DND-41 (cell line): ENCODE data around the gene JUP.

ENCODE experiments used
- ATAC-seq: fragments of 200-7000 bp; cut with Tn5 transposase; 3 replicates; pipeline ENCODE4 v1.9.1; 2021; ENCODE audit warnings: low read depth; ENCODE audit not compliant: insufficient read depth
- DNase-seq: peaks from one replicate; pipeline ENCODE4 v3.0.0-alpha.2; 2020
- H2AFZ ChIP-seq: 2 replicates; pipeline ENCODE4 v1.6.0; 2012; ENCODE audit warnings: low read depth, low read length
- H3K27ac ChIP-seq: 2 replicates; pipeline ENCODE4 v1.5.1; 2012; ENCODE audit warnings: low read length, inconsistent platforms
- H3K27me3 ChIP-seq: fragments of 200-600 bp; sonication (generic); 2 replicates; pipeline ENCODE4 v1.6.0; 2012; ENCODE audit warnings: low read length, mild to moderate bottlenecking, inconsistent platforms; ENCODE audit not compliant: insufficient read depth, poor library complexity
- H3K36me3 ChIP-seq: 2 replicates; pipeline ENCODE4 v1.5.1; 2012; ENCODE audit warnings: low read length, inconsistent platforms; ENCODE audit not compliant: insufficient read depth
- H3K4me1 ChIP-seq: 2 replicates; pipeline ENCODE4 v1.5.1; 2012; ENCODE audit warnings: mild to moderate bottlenecking, low read length; ENCODE audit not compliant: insufficient read depth
- H3K4me2 ChIP-seq: 2 replicates; pipeline ENCODE4 v1.6.0; 2012; ENCODE audit warnings: mild to moderate bottlenecking, moderate library complexity, low read length, inconsistent platforms; ENCODE audit not compliant: insufficient read depth
- H3K4me3 ChIP-seq, 2 experiments: fragments of 200-600 bp in 1 of 2; shearing (Covaris generic) in 1 of 2; 2 replicates each; pipeline ENCODE4 v1.5.1; 2012 to 2016; ENCODE audit warnings: inconsistent platforms in 2 of 2, low read length in 2 of 2, mild to moderate bottlenecking in 2 of 2, low read depth in 1 of 2, moderate library complexity in 1 of 2
- H3K79me2 ChIP-seq: 2 replicates; pipeline ENCODE4 v1.6.0; 2012; ENCODE audit warnings: low read length, inconsistent platforms; ENCODE audit not compliant: insufficient read depth
- H3K9ac ChIP-seq: 2 replicates; pipeline ENCODE4 v1.6.0; 2012; ENCODE audit warnings: low read depth, mild to moderate bottlenecking, inconsistent platforms, low read length, moderate library complexity
- H3K9me3 ChIP-seq: 2 replicates; pipeline ENCODE4 v1.5.1; 2012; ENCODE audit warnings: low read length, moderate library complexity, mild to moderate bottlenecking, inconsistent platforms; ENCODE audit not compliant: insufficient read depth, severe bottlenecking
- H4K20me1 ChIP-seq: 2 replicates; pipeline ENCODE4 v1.6.0; 2012; ENCODE audit warnings: low read length; ENCODE audit not compliant: insufficient read depth
- EZH2 ChIP-seq: IDR thresholded peaks from 3 replicates; pipeline ENCODE4 v1.6.1; 2012; ENCODE audit warnings: borderline replicate concordance, low read depth, mild to moderate bottlenecking, moderate library complexity, low read length, inconsistent platforms; ENCODE audit not compliant: severe bottlenecking
- TF ChIP-seq, protein P1 (sequence below): IDR thresholded peaks from 2 replicates; pipeline ENCODE4 v1.5.1; 2012; ENCODE audit warnings: borderline replicate concordance, low read length, moderate library complexity, mild to moderate bottlenecking; ENCODE audit not compliant: poor library complexity, severe bottlenecking; ENCODE audit errors: extremely low read depth

Gene JUP

GRCh38 chr17:41801374-41802271, 15.1 kb upstream of the JUP start:
- no peaks in the 10 kb centered on the region for H3K27me3 ChIP-seq
- H2AFZ ChIP-seq, result peak overlapping the region; percentile 65
- H4K20me1 ChIP-seq, result no peaks in the 10 kb centered on the region
- no peak overlapping the region for H3K4me3 ChIP-seq
- H3K4me1 ChIP-seq, result peaks cover 4% of the 10 kb centered on the region
- peak overlapping the region; percentile 50 for H3K4me2 ChIP-seq
- DNase-seq, result peak; percentile 76
- ATAC-seq, result peak; percentile 91
- H3K9me3 ChIP-seq, result no peaks in the 10 kb centered on the region
- no peaks in the 10 kb centered on the region for H3K36me3 ChIP-seq
- H3K27ac ChIP-seq, result no peak overlapping the region
- TF ChIP-seq, protein P1, sequence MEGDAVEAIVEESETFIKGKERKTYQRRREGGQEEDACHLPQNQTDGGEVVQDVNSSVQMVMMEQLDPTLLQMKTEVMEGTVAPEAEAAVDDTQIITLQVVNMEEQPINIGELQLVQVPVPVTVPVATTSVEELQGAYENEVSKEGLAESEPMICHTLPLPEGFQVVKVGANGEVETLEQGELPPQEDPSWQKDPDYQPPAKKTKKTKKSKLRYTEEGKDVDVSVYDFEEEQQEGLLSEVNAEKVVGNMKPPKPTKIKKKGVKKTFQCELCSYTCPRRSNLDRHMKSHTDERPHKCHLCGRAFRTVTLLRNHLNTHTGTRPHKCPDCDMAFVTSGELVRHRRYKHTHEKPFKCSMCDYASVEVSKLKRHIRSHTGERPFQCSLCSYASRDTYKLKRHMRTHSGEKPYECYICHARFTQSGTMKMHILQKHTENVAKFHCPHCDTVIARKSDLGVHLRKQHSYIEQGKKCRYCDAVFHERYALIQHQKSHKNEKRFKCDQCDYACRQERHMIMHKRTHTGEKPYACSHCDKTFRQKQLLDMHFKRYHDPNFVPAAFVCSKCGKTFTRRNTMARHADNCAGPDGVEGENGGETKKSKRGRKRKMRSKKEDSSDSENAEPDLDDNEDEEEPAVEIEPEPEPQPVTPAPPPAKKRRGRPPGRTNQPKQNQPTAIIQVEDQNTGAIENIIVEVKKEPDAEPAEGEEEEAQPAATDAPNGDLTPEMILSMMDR, result peak; percentile 98
- TF ChIP-seq EZH2, result no peak
- no peaks in the 10 kb centered on the region for H3K79me2 ChIP-seq
- H3K9ac ChIP-seq, result no peak overlapping the region

GRCh38 chr17:41800601-41801373, 14.3 kb upstream of the JUP start:
- no peaks in the 10 kb centered on the region for H3K79me2 ChIP-seq
- H2AFZ ChIP-seq, result peak overlapping the region; percentile 65
- no peak overlapping the region for H3K4me2 ChIP-seq
- no peak overlapping the region for H3K27ac ChIP-seq
- H3K9me3 ChIP-seq, result no peaks in the 10 kb centered on the region
- no peaks in the 10 kb centered on the region for H3K27me3 ChIP-seq
- no peak overlapping the region for H3K9ac ChIP-seq
- peak; percentile 22; the same call in 1 of the 3 replicates for ATAC-seq
- peaks cover 4% of the 10 kb centered on the region for H3K4me1 ChIP-seq
- H3K36me3 ChIP-seq, result no peaks in the 10 kb centered on the region
- TF ChIP-seq EZH2, result no peak
- TF ChIP-seq, protein P1, result no peak
- no peaks in the 10 kb centered on the region for H4K20me1 ChIP-seq
- DNase-seq, result no peak
- no peak overlapping the region for H3K4me3 ChIP-seq

GRCh38 chr17:41799366-41799765, 12.9 kb upstream of the JUP start:
- Histone ChIP-seq H3K79me2 (no peaks in the 10 kb centered on the region), H2AFZ (no peak overlapping the region), H3K4me1 (peaks cover 4% of the 10 kb centered on the region), H3K27me3 (no peaks in the 10 kb centered on the region), H3K4me2 (no peak overlapping the region), H4K20me1 (no peaks in the 10 kb centered on the region), H3K27ac (no peak overlapping the region), H3K4me3 (no peak overlapping the region), H3K9me3 (no peaks in the 10 kb centered on the region), H3K9ac (no peak overlapping the region), H3K36me3 (no peaks in the 10 kb centered on the region)
- ATAC-seq (no peak), DNase-seq (no peak)
- TF ChIP-seq, protein P1, result no peak
- no peak for TF ChIP-seq EZH2
